MM.1S (cell line): ENCODE results near the gene PCCA.

Experiments
- DNase-seq: peaks from one replicate; pipeline ENCODE4 v3.0.0-alpha.2; 2015
- H2AFZ ChIP-seq: fragments of 300-600 bp; sonication (generic); 2 replicates; pipeline ENCODE4 v1.6.0; 2016; ENCODE audit warnings: antibody characterized with exemption, low read length
- H3F3A ChIP-seq: fragments of 300-600 bp; sonication (generic); 2 replicates; pipeline ENCODE4 v1.6.1; 2016; ENCODE audit warnings: mild to moderate bottlenecking, antibody characterized with exemption, low read length, moderate library complexity, mixed read lengths; ENCODE audit not compliant: insufficient read depth
- H3K27ac ChIP-seq: fragments of 300-600 bp; sonication (generic); 2 replicates; pipeline ENCODE4 v1.5.1; 2016; ENCODE audit warnings: mild to moderate bottlenecking, low read length
- H3K27me3 ChIP-seq: fragments of 300-600 bp; sonication (generic); replicated peaks from 2 replicates; pipeline ENCODE4 v1.6.0; 2016; ENCODE audit warnings: low read length; ENCODE audit not compliant: insufficient read depth
- H3K36me3 ChIP-seq: fragments of 300-600 bp; sonication (generic); replicated peaks from 2 replicates; pipeline ENCODE4 v1.6.1; 2016; ENCODE audit warnings: mild to moderate bottlenecking, low read length, mixed read lengths; ENCODE audit not compliant: insufficient read depth
- H3K4me1 ChIP-seq: fragments of 300-600 bp; sonication (generic); 2 replicates; pipeline ENCODE4 v1.6.1; 2016; ENCODE audit warnings: low read length, mixed read lengths
- H3K4me2 ChIP-seq: fragments of 300-600 bp; sonication (generic); 2 replicates; pipeline ENCODE4 v1.6.0; 2016; ENCODE audit warnings: low read depth, low read length
- H3K4me3 ChIP-seq: fragments of 300-600 bp; sonication (generic); 2 replicates; pipeline ENCODE4 v1.5.1; 2016; ENCODE audit warnings: low read length, mixed read lengths
- H3K79me2 ChIP-seq: fragments of 300-600 bp; sonication (generic); 2 replicates; pipeline ENCODE4 v1.6.1; 2016; ENCODE audit warnings: mixed run types, low read length, mixed read lengths
- H3K9ac ChIP-seq: fragments of 300-600 bp; sonication (generic); 2 replicates; pipeline ENCODE4 v1.6.1; 2016; ENCODE audit warnings: low read length, mixed read lengths
- H3K9me2 ChIP-seq: fragments of 300-600 bp; sonication (generic); replicated peaks from 2 replicates; pipeline ENCODE4 v1.6.1; 2016; ENCODE audit warnings: mild to moderate bottlenecking, low read length, mixed read lengths; ENCODE audit not compliant: insufficient read depth
- H3K9me3 ChIP-seq: fragments of 300-600 bp; sonication (generic); replicated peaks from 2 replicates; pipeline ENCODE4 v1.6.1; 2016; ENCODE audit warnings: mild to moderate bottlenecking, low read length, mixed read lengths; ENCODE audit not compliant: insufficient read depth
- H4K20me1 ChIP-seq: fragments of 300-600 bp; sonication (generic); 2 replicates; pipeline ENCODE4 v1.6.1; 2016; ENCODE audit warnings: mild to moderate bottlenecking, low read length, moderate library complexity, mixed read lengths; ENCODE audit not compliant: insufficient read depth
- CTCF ChIP-seq: fragments of 300-600 bp; sonication (generic); IDR thresholded peaks from 2 replicates; pipeline ENCODE4 v1.5.1; 2016; ENCODE audit warnings: antibody characterized with exemption, low read length, mixed read lengths
- EZH2 ChIP-seq: fragments of 300-600 bp; sonication (generic); optimal IDR thresholded peaks from 2 replicates; pipeline ENCODE3; 2017; ENCODE audit warnings: low read depth, mild to moderate bottlenecking, antibody characterized with exemption, low read length, mixed read lengths
- EZH2phosphoT487 ChIP-seq: fragments of 300-600 bp; sonication (generic); IDR thresholded peaks from 2 replicates; pipeline ENCODE4 v1.6.1; 2018; ENCODE audit warnings: antibody characterized with exemption, low read length

Gene PCCA

DNA sequence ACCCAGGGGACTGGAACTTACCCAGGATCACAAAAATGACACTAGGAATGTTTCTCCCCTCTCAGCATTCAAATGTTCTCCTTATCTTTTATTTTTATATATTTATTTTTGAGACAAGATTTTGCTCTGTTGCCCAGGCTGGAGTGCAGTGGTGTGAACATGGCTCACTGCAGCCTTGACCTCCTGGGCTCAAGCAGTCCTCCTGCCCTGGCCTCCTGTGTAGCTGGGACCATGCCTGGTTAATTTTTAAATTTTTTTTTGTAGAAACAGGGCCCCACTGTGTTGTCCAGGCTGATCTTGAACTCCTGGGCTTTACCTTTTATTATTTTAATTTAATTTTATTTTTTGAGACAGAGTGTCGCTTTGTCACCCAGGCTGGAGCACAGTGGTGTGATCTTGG lies 108.2 kb downstream of the PCCA start:
- H3K4me1 ChIP-seq, result no peaks in the 10 kb centered on the region
- no peak overlapping the region for H3K27ac ChIP-seq
- no peak overlapping the region for H3K9ac ChIP-seq
- H3K27me3 ChIP-seq, result no peaks in the 10 kb centered on the region
- no peak overlapping the region for H2AFZ ChIP-seq
- TF ChIP-seq EZH2 (no peak), CTCF (no peak), EZH2phosphoT487 (no peak)
- no peaks in the 10 kb centered on the region for H3F3A ChIP-seq
- no peaks in the 10 kb centered on the region for H3K36me3 ChIP-seq
- no peak for DNase-seq
- H4K20me1 ChIP-seq, result no peaks in the 10 kb centered on the region
- no peaks in the 10 kb centered on the region for H3K9me2 ChIP-seq
- H3K4me2 ChIP-seq, result no peak overlapping the region
- H3K79me2 ChIP-seq, result no peaks in the 10 kb centered on the region
- H3K4me3 ChIP-seq, result no peak overlapping the region
- no peaks in the 10 kb centered on the region for H3K9me3 ChIP-seq

GRCh38 chr13:100197591-100198365 lies 108.9 kb downstream of the PCCA start:
- Histone ChIP-seq H3K9ac (no peak overlapping the region), H3K9me2 (no peaks in the 10 kb centered on the region), H4K20me1 (no peaks in the 10 kb centered on the region), H3K9me3 (no peaks in the 10 kb centered on the region), H3K4me2 (no peak overlapping the region), H3K36me3 (no peaks in the 10 kb centered on the region), H2AFZ (no peak overlapping the region), H3K27me3 (no peaks in the 10 kb centered on the region), H3F3A (no peaks in the 10 kb centered on the region), H3K27ac (no peak overlapping the region), H3K4me3 (no peak overlapping the region), H3K79me2 (no peaks in the 10 kb centered on the region), H3K4me1 (no peaks in the 10 kb centered on the region)
- TF ChIP-seq EZH2phosphoT487, result no peak
- no peak for TF ChIP-seq EZH2
- no peak for TF ChIP-seq CTCF
- no peak for DNase-seq

DNA sequence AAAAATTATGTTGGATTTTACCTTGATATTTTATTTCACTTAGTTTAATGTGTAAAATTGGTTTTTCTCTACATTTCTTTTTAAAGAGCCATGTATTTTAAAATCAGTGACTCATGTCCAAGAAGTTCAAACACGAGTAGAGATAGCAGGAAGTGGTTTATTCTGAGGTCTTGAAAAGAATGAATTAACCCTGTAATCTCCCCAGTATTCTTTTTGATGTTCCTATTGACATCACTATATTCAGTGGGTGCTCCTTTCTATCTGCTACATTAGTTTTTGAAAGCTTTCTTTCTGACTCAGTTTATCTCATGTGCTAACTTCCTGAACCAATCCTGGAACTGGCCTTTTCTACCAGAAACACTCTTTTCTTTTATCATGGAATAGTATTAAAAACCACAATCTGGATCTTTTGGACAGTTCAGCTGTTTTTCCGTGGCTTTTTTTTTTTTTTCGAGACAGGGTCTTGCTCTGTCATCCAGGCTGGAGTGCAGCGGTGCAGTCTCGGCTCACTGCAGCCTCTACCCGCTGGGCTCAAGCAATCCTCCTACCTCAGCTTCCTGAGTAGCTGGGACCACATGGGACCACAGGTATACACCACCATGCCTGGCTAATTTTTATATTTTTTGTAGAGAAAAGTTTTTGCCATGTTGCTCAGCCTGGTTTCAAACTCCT lies 114.9 kb downstream of the PCCA start:
- Histone ChIP-seq H3K9me2 (no peaks in the 10 kb centered on the region), H3K36me3 (no peaks in the 10 kb centered on the region), H3K9ac (no peak overlapping the region), H3K79me2 (no peaks in the 10 kb centered on the region), H4K20me1 (no peaks in the 10 kb centered on the region), H3K27ac (no peak overlapping the region), H2AFZ (no peak overlapping the region), H3K4me3 (no peak overlapping the region), H3K9me3 (no peaks in the 10 kb centered on the region), H3K27me3 (no peaks in the 10 kb centered on the region), H3K4me1 (no peaks in the 10 kb centered on the region), H3F3A (no peaks in the 10 kb centered on the region), H3K4me2 (no peak overlapping the region)
- DNase-seq, result peak; percentile 22
- TF ChIP-seq CTCF (no peak), EZH2 (no peak), EZH2phosphoT487 (no peak)
